Activated naive CD4-positive, alpha-beta T cell treated with anti-CD3 and anti-CD28 coated beads, Interleukin-2, amount 10 ng/mL, durations not matched to agents 7 days and 5 days (primary cell): ENCODE results near the gene DNAH17.
"Not testable (repeated sequence)": the region's sequence is repeated elsewhere in the genome, so short reads cannot be mapped to it uniquely, and the experiment has no call there.

Experiments used
- CTCF ChIA-PET: fragments of 350-600 bp; sonication (Branson Sonifier 250); formaldehyde crosslinking; loops from one replicate; lab custom pipeline; 2021; ENCODE audit warnings: antibody characterized with exemption; lab: Charles Lee
- DNase-seq: peaks from one replicate; pipeline ENCODE4 v3.0.0-alpha.2; 2020
- H3K27ac Mint-ChIP-seq: one replicate; pipeline ENCODE4 v1.8.0; 2021; ENCODE audit warnings: mild to moderate bottlenecking, moderate library complexity, mixed read lengths
- H3K27me3 Mint-ChIP-seq: one replicate; pipeline ENCODE4 v1.8.0; 2021; ENCODE audit warnings: mild to moderate bottlenecking, mixed read lengths
- H3K36me3 Mint-ChIP-seq: one replicate; pipeline ENCODE4 v1.8.0; 2021; ENCODE audit warnings: mixed read lengths
- H3K4me1 Mint-ChIP-seq: one replicate; pipeline ENCODE4 v1.8.0; 2021; ENCODE audit warnings: mixed read lengths
- H3K4me3 Mint-ChIP-seq: one replicate; pipeline ENCODE4 v1.8.0; 2021; ENCODE audit warnings: mild to moderate bottlenecking, moderate library complexity, mixed read lengths
- H3K9me3 Mint-ChIP-seq: one replicate; pipeline ENCODE4 v1.8.0; 2021; ENCODE audit warnings: mixed read lengths

Gene DNAH17

GRCh38 chr17:78476149-78476548 lies 101.0 kb downstream of the DNAH17 start:
- no peak for DNase-seq
- H3K4me1 Mint-ChIP-seq, result peaks cover 4% of the 10 kb centered on the region
- H3K27ac Mint-ChIP-seq, result no peak overlapping the region
- H3K4me3 Mint-ChIP-seq, result no peak overlapping the region
- no peaks in the 10 kb centered on the region for H3K36me3 Mint-ChIP-seq
- no peaks in the 10 kb centered on the region for H3K9me3 Mint-ChIP-seq
- CTCF ChIA-PET, result no interaction called here
- H3K27me3 Mint-ChIP-seq, result peaks cover 28% of the 10 kb centered on the region

GRCh38 chr17:78475211-78475610 lies 102.0 kb downstream of the DNAH17 start:
- Mint-ChIP-seq H3K27me3 (peaks cover 30% of the 10 kb centered on the region), H3K36me3 (no peaks in the 10 kb centered on the region), H3K4me3 (no peak overlapping the region), H3K27ac (no peak overlapping the region), H3K4me1 (peaks cover 4% of the 10 kb centered on the region), H3K9me3 (no peaks in the 10 kb centered on the region)
- DNase-seq, result no peak
- CTCF ChIA-PET, result no interaction called here

DNA sequence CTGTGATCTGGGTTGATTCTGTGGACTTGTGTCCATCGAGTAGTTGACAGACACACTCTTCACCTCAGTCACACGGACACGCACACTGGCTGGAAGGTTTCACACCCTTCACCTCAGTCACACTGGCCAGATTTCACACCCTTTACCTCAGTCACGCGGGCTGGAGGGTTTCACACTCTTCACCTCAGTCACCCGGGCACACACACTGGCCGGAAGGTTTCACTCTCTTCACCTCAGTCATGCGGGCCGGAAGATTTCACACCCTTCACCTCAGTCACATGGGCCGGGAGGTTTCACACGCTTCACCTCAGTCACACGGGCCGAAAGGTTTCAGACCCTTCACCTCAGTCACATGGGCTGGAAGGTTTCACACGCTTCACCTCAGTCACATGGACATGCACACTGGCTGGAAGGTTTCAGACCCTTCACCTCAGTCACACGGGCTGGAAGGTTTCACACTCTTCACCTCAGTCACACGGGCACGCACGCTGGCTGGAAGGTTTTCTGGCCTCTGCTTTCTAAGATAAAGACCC lies 102.5 kb downstream of the DNAH17 start:
- H3K27ac Mint-ChIP-seq, result no peak overlapping the region
- CTCF ChIA-PET, result no interaction called here
- no peaks in the 10 kb centered on the region for H3K36me3 Mint-ChIP-seq
- peaks cover 30% of the 10 kb centered on the region for H3K27me3 Mint-ChIP-seq
- no peak for DNase-seq
- no peak overlapping the region for H3K4me3 Mint-ChIP-seq
- H3K9me3 Mint-ChIP-seq, result no peaks in the 10 kb centered on the region
- peaks cover 4% of the 10 kb centered on the region for H3K4me1 Mint-ChIP-seq

GRCh38 chr17:78473951-78474613 lies 103.1 kb downstream of the DNAH17 start:
- Mint-ChIP-seq H3K27me3 (peaks cover 30% of the 10 kb centered on the region), H3K4me1 (peaks cover 4% of the 10 kb centered on the region), H3K4me3 (no peak overlapping the region), H3K9me3 (no peaks in the 10 kb centered on the region), H3K27ac (no peak overlapping the region), H3K36me3 (no peaks in the 10 kb centered on the region)
- CTCF ChIA-PET, result no interaction called here
- no peak for DNase-seq

DNA sequence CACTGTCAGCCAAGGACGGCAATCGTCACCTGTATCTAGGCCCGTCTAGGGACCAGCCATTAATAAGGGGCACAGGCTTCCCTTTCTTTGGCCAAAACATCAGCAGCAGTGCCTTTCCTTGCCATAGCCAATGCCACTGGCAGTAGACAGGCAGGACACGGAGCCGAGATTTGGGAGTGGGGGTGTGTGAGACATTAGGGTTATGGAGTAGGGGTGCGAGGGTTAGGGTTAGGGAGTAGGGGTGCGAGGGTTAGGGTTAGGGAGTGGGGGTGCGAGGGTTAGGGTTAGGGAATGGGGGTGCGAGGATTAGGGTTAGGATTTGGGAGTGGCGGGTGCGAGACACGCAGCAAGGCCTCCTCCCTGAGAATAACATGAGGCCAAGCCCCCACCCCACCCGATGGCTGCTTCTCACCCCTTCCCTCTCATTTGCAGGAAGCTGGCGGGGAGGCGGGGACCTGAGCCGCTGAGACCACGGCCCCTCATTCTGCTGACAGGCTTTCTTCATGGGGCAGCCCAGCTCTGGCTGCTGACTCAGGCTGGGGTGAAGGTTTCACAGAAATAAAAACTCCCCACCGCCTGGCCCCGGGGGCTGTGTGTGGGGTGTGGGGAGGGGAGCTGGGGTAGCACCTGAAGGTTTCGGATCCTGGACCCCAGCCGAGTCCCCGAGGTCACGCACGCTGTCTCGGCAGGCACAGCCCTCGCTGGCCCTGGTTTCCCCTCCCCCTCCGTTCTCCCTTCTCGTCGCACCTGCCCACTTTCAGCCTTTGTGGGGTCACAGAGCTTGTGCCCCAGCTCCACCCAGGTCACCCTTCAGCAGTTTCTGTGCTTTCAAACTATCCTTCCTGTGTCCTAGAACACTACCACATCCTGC lies 104.9 kb downstream of the DNAH17 start:
- H3K9me3 Mint-ChIP-seq, result no peaks in the 10 kb centered on the region
- no peak for DNase-seq
- peaks cover 34% of the 10 kb centered on the region for H3K27me3 Mint-ChIP-seq
- H3K4me3 Mint-ChIP-seq, result no peak overlapping the region
- CTCF ChIA-PET, result no interaction called here
- H3K4me1 Mint-ChIP-seq, result peaks cover 4% of the 10 kb centered on the region
- no peaks in the 10 kb centered on the region for H3K36me3 Mint-ChIP-seq
- no peak overlapping the region for H3K27ac Mint-ChIP-seq

DNA sequence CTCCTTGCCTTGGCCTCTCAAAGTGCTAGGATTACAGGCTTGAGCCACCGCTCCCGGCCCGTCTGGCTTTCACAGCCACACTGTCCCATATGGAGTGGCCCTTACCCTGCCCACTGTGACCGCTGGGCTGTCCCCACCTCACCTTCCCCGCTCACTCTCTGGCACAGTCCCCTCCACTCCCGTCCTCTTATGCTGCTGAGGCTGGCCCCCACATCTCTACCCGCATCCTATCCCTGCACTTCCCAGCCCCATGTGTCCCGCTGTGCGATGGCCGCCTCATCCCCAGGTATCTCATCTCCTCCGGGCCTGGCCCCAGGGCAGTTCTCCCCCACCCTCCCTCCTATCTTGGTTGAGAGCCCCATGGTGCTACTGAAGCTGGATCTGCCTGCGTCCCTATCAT lies 105.6 kb downstream of the DNAH17 start:
- CTCF ChIA-PET, result no interaction called here
- H3K9me3 Mint-ChIP-seq, result no peaks in the 10 kb centered on the region
- H3K27ac Mint-ChIP-seq, result no peak overlapping the region
- H3K4me3 Mint-ChIP-seq, result no peak overlapping the region
- H3K36me3 Mint-ChIP-seq, result no peaks in the 10 kb centered on the region
- DNase-seq, result no peak
- peaks cover 34% of the 10 kb centered on the region for H3K27me3 Mint-ChIP-seq
- H3K4me1 Mint-ChIP-seq, result peaks cover 4% of the 10 kb centered on the region

- H3K27ac Mint-ChIP-seq, result no peak overlapping the region
- no peaks in the 10 kb centered on the region for H3K9me3 Mint-ChIP-seq
- no peak for DNase-seq
- H3K4me1 Mint-ChIP-seq, result peaks cover 4% of the 10 kb centered on the region
- H3K36me3 Mint-ChIP-seq, result no peaks in the 10 kb centered on the region
- peaks cover 23% of the 10 kb centered on the region for H3K27me3 Mint-ChIP-seq
- CTCF ChIA-PET, result no interaction called here
- no peak overlapping the region for H3K4me3 Mint-ChIP-seq
Measured at GRCh38 chr17:78469443-78469842, 107.8 kb downstream of the DNAH17 start.

DNA sequence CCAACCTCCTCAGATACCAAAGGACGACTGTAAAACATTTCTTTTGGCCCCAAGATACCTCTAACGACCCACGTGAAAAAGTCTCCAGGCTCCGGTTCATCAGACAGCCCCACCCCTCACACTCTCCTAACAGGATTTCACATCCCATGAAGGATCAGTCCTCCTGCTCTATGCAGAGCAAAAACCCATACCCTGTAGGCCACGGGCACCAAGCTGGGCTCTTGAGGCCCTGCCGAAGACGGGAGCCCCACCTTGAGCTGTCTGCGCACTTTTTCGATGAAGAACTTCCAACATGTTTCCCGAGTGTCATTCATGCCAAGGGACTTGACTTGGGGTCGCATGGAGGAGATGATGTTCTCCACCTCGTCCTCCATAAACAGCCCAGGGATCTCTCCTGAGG lies 108.8 kb downstream of the DNAH17 start:
- Mint-ChIP-seq H3K4me3 (no peak overlapping the region), H3K36me3 (no peaks in the 10 kb centered on the region), H3K4me1 (peaks cover 4% of the 10 kb centered on the region), H3K27me3 (peaks cover 23% of the 10 kb centered on the region), H3K27ac (no peak overlapping the region), H3K9me3 (no peaks in the 10 kb centered on the region)
- CTCF ChIA-PET, result no interaction called here
- DNase-seq, result no peak

DNA sequence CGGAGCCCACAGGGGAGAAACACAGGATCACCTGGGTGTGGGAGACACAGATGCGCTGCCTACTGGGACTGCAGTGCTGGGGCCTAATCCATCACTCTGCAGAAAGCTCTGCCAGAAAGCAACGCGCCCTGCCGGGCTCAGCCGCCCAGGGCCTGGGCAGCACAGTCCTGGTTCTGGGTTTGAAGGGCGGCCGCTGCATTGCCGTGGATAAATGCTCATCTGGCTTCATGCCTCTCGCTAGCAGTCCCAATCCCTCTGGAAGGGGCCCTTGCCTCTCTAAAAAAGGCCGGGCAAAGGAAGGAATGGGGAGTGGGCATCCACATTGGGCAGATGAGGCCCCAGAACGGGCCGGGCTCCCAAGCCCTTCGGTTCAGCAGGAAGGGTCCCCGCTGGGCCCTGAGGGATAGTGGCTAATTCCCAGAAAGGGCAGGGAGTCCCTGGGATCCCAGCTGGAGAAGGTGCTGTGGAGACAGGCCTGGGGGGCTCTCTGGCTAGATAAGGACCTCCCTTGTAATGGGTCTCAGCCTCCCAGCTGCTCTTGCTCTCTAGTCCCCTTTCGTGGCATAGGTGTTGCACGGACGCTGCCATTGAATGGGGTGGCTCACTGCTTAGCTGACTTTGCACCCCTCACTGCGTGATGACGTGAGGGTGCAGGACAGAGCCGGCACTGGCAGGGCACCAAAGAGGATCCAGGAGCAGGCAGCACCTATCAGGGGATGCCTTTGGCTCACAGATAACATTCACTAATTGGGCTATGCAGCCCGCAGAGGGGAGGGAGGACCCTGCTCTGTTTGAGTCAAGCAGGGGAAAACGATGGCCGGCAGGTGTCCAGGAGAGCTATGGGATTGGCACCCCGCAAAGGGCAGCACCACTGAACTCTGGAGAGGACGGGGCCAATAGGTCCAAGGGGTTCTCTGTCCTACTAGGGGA lies 110.1 kb downstream of the DNAH17 start:
- H3K9me3 Mint-ChIP-seq, result no peaks in the 10 kb centered on the region
- CTCF ChIA-PET, result no interaction called here
- H3K27ac Mint-ChIP-seq, result no peak overlapping the region
- peaks cover 14% of the 10 kb centered on the region for H3K27me3 Mint-ChIP-seq
- H3K4me1 Mint-ChIP-seq, result no peaks in the 10 kb centered on the region
- no peaks in the 10 kb centered on the region for H3K36me3 Mint-ChIP-seq
- H3K4me3 Mint-ChIP-seq, result no peak overlapping the region
- DNase-seq, result no peak

GRCh38 chr17:78466109-78466785 lies 110.9 kb downstream of the DNAH17 start:
- H3K4me1 Mint-ChIP-seq, H3K36me3 Mint-ChIP-seq, H3K9me3 Mint-ChIP-seq, DNase-seq, H3K4me3 Mint-ChIP-seq, CTCF ChIA-PET, H3K27ac Mint-ChIP-seq: not testable (repeated sequence)
- peaks cover 11% of the 10 kb centered on the region for H3K27me3 Mint-ChIP-seq

DNA sequence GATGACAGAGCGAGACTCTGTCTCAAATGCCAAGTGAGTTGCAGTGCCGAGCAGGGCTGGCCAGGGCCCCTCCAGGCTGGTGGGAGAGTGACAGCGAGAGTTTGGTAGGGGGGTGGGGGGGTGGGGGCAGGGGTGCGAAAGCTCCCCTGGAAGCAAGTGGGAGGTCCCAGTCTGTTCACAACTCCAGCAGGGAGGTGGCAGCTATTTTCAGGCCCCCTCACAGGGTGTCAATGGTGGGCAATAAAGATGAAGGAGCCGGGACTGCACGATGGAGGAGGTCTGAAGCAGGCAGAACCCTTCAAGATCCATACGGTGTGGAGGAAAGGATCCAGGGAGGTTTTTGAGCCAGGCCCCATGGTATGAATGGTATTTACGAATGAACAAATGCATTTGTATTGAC lies 115.0 kb downstream of the DNAH17 start:
- Mint-ChIP-seq H3K9me3 (no peaks in the 10 kb centered on the region), H3K36me3 (no peaks in the 10 kb centered on the region), H3K4me3 (no peak overlapping the region), H3K4me1 (no peaks in the 10 kb centered on the region), H3K27me3 (peaks cover 4% of the 10 kb centered on the region), H3K27ac (no peak overlapping the region)
- CTCF ChIA-PET, result no interaction called here
- DNase-seq, result no peak

GRCh38 chr17:78461799-78462053 lies 115.5 kb downstream of the DNAH17 start:
- Mint-ChIP-seq H3K4me1 (no peaks in the 10 kb centered on the region), H3K9me3 (no peaks in the 10 kb centered on the region), H3K4me3 (no peak overlapping the region), H3K36me3 (no peaks in the 10 kb centered on the region), H3K27me3 (peaks cover 4% of the 10 kb centered on the region), H3K27ac (no peak overlapping the region)
- CTCF ChIA-PET, result no interaction called here
- no peak for DNase-seq

GRCh38 chr17:78460951-78461798 lies 116.0 kb downstream of the DNAH17 start:
- CTCF ChIA-PET, result interaction anchor here (0.6 kb wide), 1 partner anchor 12 kb away, joined by 3 read pairs; no protein-coding TSS in a partner anchor
- no peak overlapping the region for H3K27ac Mint-ChIP-seq
- no peak overlapping the region for H3K4me3 Mint-ChIP-seq
- peaks cover 4% of the 10 kb centered on the region for H3K27me3 Mint-ChIP-seq
- no peaks in the 10 kb centered on the region for H3K36me3 Mint-ChIP-seq
- no peaks in the 10 kb centered on the region for H3K4me1 Mint-ChIP-seq
- no peak for DNase-seq
- H3K9me3 Mint-ChIP-seq, result no peaks in the 10 kb centered on the region
